ENCODE measurements around the gene RNF166.

Gene RNF166

DNA sequence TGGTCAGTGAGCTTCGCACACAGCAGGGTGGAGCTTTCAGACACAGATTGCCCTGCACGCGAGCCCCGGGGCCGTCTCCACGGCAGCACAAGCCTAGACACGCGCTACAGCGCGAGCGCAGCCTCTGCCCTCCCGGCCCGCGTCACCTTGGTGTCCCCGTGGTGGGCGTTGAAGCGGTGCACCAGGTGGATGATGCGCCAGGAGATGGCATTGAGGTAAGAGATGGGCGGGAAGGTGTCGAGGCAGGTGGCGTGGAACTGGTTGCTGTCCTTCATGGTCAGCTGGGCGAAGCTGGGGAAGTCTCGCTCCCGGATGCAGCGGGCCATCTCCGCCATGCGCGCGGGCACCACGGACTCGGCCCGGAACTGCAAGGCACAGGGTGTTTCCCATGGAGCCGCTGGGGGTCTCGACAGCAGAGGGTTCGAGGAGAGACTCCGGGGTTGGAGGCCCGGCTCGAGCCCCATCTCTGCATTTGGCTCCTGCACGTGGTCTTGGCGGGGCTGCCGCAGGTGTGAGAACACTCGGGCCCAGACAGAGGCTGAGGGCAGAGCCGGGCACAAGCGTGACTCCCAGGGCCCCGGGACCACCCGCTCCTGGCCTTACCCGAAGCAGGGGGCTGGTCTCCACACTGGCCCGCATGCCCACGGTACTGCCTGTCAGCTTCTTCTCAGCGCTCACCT is 51.0 kb downstream of the RNF166 start:
- peaks cover 4% of the 10 kb centered on the region for H3K4me1 ChIP-seq (ENCODE audit: control insufficient read depth, low read depth, low read length)
- no peak overlapping the region for H3K9ac ChIP-seq (ENCODE audit: low read length)
- H3K9me3 ChIP-seq (ENCODE audit: control insufficient read depth, low read depth, low read length): no peaks in the 10 kb centered on the region
- H3K27ac ChIP-seq (ENCODE audit: low read length): no peak overlapping the region
- peaks cover 10% of the 10 kb centered on the region for H3K36me3 ChIP-seq (ENCODE audit: control insufficient read depth, low read depth, low read length)
- no peak overlapping the region for H3K4me3 ChIP-seq (ENCODE audit: low read length)
- no peaks in the 10 kb centered on the region for H3K27me3 ChIP-seq (ENCODE audit: control insufficient read depth, insufficient read depth, low read length)

DNA sequence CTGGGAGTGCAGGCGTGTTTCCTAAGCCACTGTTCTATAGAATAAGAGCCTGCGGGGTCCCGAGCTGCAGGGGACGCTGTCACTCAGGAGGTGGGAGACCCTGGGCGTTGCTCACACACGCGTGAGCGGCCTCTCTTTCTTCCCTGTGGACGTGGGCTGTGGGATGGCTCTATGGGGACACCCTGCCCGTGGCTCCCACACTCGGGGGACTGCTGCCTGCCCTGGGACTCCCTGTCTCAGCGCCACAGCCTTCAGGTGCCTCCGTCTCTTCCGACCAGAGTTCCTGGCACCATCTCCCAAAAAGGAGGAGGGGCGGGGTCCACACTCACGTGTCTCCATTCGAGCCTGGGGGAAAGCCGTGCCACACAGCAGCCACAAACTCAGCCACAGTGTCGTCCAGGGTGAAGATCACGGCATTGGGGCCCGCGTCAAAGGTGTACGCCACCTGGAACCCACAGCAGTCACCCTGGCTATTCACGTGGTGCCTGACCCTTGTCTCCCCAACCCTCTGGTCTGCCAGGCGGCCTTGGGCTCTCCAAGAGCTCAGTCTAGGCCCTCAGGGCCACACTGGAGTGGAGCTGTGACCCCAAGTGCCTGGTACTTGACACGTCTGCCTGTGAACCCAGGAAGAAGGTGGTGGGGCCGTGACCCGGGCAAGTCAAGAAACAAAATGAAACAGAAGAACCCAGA is 51.7 kb downstream of the RNF166 start:
- Histone ChIP-seq H3K9ac (ENCODE audit: low read length) (no peak overlapping the region), H3K4me1 (ENCODE audit: control insufficient read depth, low read depth, low read length) (peaks cover 4% of the 10 kb centered on the region), H3K9me3 (ENCODE audit: control insufficient read depth, low read depth, low read length) (no peaks in the 10 kb centered on the region), H3K4me3 (ENCODE audit: low read length) (no peak overlapping the region), H3K27me3 (ENCODE audit: control insufficient read depth, insufficient read depth, low read length) (no peaks in the 10 kb centered on the region), H3K27ac (ENCODE audit: low read length) (no peak overlapping the region), H3K36me3 (ENCODE audit: control insufficient read depth, low read depth, low read length) (peaks cover 10% of the 10 kb centered on the region)

DNA sequence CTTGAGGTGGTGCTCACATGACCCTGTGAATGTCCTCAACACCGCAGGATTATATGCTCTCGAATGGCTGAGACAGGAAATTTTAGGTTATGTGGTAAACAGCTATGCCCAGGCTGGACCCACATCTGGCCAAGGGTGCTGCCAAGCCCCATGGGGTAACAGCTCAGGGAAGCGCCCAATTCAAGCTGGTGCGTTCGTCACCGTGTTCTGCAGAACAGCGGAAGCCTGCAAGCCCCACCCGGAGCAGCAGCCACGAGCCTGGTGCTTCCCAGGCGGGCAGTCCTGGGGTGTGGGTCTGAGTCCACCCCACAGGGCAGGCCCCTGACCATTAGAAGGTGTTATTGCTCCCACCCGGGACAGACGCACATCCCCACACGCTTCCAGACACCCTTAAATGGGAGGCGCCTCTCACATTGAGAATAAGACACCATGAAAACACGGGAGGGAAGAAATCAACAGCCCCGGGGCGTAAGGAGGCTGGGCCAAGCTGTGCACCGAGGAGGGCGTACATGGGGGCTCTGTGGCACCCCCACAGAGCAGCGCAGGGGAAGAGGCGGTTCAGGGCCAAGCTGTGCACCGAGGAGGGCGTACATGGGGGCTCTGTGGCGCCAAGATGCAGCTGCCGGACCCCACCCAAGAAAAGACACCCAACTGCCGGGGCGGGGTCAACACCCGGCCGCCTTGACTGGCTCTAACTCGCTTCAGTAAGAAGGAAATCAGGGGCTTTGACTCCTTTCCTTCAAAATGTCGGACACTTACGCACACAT is 52.4 kb downstream of the RNF166 start:
- Histone ChIP-seq H3K27me3 (ENCODE audit: control insufficient read depth, insufficient read depth, low read length) (no peaks in the 10 kb centered on the region), H3K27ac (ENCODE audit: low read length) (no peak overlapping the region), H3K9ac (ENCODE audit: low read length) (no peak overlapping the region), H3K4me1 (ENCODE audit: control insufficient read depth, low read depth, low read length) (peaks cover 4% of the 10 kb centered on the region), H3K9me3 (ENCODE audit: control insufficient read depth, low read depth, low read length) (no peaks in the 10 kb centered on the region), H3K36me3 (ENCODE audit: control insufficient read depth, low read depth, low read length) (peaks cover 10% of the 10 kb centered on the region), H3K4me3 (ENCODE audit: low read length) (no peak overlapping the region)

DNA sequence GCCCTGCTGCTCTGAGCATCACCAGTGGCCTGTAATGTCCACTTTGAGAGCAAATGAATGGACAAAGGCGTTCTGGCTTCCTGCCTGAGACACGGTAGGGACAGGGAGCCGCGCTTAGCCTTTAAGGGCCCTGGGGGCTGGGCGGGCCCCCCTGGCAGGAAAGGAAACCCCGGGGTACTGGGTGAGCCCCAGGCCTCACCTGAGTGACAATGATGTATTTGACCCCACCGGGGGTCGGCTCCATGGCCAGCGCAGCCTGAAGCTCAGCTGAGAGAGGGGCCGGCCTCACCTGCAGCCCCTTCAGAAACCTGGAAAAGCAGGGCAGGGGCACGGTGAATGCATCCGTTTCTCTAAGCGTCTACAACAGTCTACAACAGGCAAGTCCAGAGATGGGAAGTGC is 53.1 kb downstream of the RNF166 start:
- Histone ChIP-seq H3K27ac (ENCODE audit: low read length) (no peak overlapping the region), H3K36me3 (ENCODE audit: control insufficient read depth, low read depth, low read length) (peaks cover 10% of the 10 kb centered on the region), H3K9ac (ENCODE audit: low read length) (no peak overlapping the region), H3K9me3 (ENCODE audit: control insufficient read depth, low read depth, low read length) (no peaks in the 10 kb centered on the region), H3K4me1 (ENCODE audit: control insufficient read depth, low read depth, low read length) (peaks cover 4% of the 10 kb centered on the region), H3K4me3 (ENCODE audit: low read length) (no peak overlapping the region), H3K27me3 (ENCODE audit: control insufficient read depth, insufficient read depth, low read length) (no peaks in the 10 kb centered on the region)

DNA sequence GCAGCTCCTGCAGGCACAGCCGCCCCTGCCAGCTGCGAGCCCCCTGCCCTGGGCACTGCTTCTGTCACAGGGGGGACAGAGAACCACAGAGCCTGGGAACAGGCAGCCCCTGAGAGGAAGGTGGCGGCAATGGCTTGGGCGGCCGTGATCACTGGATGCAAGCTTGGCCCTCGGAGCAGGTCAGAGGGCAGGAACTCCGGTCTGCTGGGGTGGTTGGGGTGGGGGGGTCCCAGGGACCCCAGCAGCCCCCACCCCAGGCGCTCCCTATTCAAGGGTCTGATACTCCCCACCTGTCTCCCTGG is 53.5 kb downstream of the RNF166 start:
- no peak overlapping the region for H3K27ac ChIP-seq (ENCODE audit: low read length)
- H3K9ac ChIP-seq (ENCODE audit: low read length): no peak overlapping the region
- H3K36me3 ChIP-seq (ENCODE audit: control insufficient read depth, low read depth, low read length): peaks cover 10% of the 10 kb centered on the region

DNA sequence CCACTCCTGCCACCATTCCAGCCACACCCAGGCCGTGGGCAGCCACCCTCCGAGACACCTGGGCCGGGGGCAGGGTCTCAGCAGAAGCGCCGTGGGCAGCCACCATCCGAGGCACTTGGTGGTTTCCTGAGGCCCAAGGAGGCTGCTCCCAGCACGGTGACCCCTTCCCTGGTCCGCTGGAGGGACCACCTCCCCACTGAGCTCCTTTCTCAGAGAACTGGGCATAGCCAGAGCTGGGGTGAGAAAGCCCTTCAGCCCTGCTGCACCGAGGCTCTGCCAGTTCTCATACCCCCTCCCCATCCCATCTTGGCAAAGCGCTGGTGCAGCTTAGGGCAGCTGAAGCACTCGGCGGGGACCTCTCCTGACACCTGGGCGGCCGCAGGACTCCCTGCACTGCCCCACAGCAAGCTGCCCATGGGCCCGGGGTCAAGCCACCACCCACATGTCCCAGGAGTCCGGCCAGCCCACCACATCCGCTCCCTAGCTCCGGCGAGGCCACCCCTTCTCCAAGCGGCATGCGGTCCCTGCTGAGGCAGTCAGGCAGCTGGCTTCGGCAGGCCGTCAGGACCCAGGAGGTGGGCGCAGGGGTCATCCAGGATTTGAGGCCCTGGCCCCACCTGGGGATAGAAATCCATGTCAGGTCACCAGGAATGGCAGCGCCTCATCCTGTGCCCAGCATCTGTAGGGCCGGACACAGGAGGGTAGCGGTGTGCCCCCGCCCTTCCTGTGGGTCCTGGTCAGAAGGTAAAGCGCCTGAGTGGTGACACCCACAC is 54.0 kb downstream of the RNF166 start:
- no peak overlapping the region for H3K4me3 ChIP-seq (ENCODE audit: low read length)
- no peaks in the 10 kb centered on the region for H3K9me3 ChIP-seq (ENCODE audit: control insufficient read depth, low read depth, low read length)
- no peak overlapping the region for H3K9ac ChIP-seq (ENCODE audit: low read length)
- no peak overlapping the region for H3K27ac ChIP-seq (ENCODE audit: low read length)
- H3K4me1 ChIP-seq (ENCODE audit: control insufficient read depth, low read depth, low read length): peaks cover 4% of the 10 kb centered on the region
- H3K36me3 ChIP-seq (ENCODE audit: control insufficient read depth, low read depth, low read length): peaks cover 10% of the 10 kb centered on the region
- H3K27me3 ChIP-seq (ENCODE audit: control insufficient read depth, insufficient read depth, low read length): no peaks in the 10 kb centered on the region

More for the DNA sequence above, 53.5 kb downstream of the RNF166 start:
- Histone ChIP-seq H3K27me3 (ENCODE audit: control insufficient read depth, insufficient read depth, low read length) (no peaks in the 10 kb centered on the region), H3K4me1 (ENCODE audit: control insufficient read depth, low read depth, low read length) (peaks cover 4% of the 10 kb centered on the region), H3K9me3 (ENCODE audit: control insufficient read depth, low read depth, low read length) (no peaks in the 10 kb centered on the region), H3K4me3 (ENCODE audit: low read length) (no peak overlapping the region)

DNA sequence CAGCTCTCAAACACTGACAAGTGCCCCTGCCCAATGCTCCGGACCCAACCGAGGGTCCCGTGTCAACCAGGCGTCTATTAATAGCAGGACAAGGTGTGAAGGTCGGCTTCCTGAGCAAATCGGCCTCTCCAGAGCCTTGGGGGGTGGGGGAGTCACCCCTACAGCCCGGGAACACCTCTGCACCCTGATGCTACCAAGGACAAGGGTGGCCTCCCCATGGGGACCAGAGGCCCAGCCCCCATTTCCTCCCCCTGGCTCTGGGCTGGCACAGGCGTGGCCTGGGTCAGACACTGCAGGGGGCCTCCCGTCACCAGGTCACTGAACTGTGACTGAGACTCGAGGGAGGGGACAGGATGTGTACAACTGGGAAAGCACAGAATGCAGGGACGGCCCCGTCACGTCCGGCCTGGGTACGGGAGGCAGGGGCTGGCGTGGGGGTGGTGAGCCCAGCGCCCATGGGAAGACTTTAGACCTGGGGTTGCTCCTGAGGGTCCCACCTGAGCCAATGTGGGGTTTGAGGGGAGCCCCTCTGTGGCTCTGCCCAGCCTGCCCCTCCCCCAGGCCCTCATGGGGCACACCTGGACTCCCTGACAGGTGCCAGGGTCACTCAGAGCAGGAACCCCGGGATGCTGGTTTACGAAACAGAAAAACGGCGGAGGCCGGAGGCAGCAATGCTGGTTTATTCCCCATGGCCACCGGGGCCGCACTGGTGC is 54.8 kb downstream of the RNF166 start:
- H3K4me3 ChIP-seq (ENCODE audit: low read length): peak overlapping the region; percentile 90

DNA sequence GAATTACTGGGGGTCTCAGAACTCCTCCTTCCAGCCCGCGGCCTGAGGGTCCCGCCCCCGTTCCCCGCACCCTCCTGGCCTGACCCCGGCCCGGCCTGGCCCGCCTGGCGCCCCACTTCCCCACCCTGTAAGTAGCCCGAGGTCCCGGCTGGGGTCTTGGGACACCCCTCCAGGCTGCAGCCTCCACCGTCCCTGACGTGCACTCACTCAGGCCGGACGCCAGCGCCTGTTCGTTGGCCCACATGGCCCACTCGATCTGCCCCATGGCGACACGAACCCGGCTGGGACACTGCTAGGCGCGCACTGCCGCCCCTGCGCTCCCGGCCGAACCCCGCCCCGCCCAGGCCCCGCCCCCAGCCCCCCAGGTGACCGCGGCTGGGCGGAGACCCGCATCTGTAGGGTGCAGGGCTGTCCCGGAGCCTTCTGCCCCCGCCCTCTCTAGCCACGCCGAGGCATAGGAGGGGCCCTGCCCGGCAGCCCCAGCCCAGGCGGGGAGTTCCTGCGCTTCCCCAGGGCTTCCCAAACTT is 55.4 kb downstream of the RNF166 start, which contains the start of gene CYBA:
TSS of gene CYBA (minus strand) at position 305 of the 527 bp plus-strand sequence. CDS start at position 265, 40 bp downstream.
- no peaks in the 10 kb centered on the region for H3K9me3 ChIP-seq (ENCODE audit: control insufficient read depth, low read depth, low read length)
- H3K27me3 ChIP-seq (ENCODE audit: control insufficient read depth, insufficient read depth, low read length): no peaks in the 10 kb centered on the region
- H3K4me3 ChIP-seq (ENCODE audit: low read length): peak within 1 kb of the TSS; percentile 90
- H3K36me3 ChIP-seq (ENCODE audit: control insufficient read depth, low read depth, low read length): peaks cover 7% of the 10 kb centered on the region
- H3K4me1 ChIP-seq (ENCODE audit: control insufficient read depth, low read depth, low read length): peaks cover 4% of the 10 kb centered on the region
- H3K9ac ChIP-seq (ENCODE audit: low read length): peak within 1 kb of the TSS; percentile 76
- no peak within 1 kb of the TSS for H3K27ac ChIP-seq (ENCODE audit: low read length)

More for the DNA sequence above, 54.8 kb downstream of the RNF166 start:
- no peak overlapping the region for H3K27ac ChIP-seq (ENCODE audit: low read length)
- peak overlapping the region; percentile 76 for H3K9ac ChIP-seq (ENCODE audit: low read length)
- no peaks in the 10 kb centered on the region for H3K9me3 ChIP-seq (ENCODE audit: control insufficient read depth, low read depth, low read length)
- H3K27me3 ChIP-seq (ENCODE audit: control insufficient read depth, insufficient read depth, low read length): no peaks in the 10 kb centered on the region
- peaks cover 10% of the 10 kb centered on the region for H3K36me3 ChIP-seq (ENCODE audit: control insufficient read depth, low read depth, low read length)
- H3K4me1 ChIP-seq (ENCODE audit: control insufficient read depth, low read depth, low read length): peaks cover 4% of the 10 kb centered on the region

DNA sequence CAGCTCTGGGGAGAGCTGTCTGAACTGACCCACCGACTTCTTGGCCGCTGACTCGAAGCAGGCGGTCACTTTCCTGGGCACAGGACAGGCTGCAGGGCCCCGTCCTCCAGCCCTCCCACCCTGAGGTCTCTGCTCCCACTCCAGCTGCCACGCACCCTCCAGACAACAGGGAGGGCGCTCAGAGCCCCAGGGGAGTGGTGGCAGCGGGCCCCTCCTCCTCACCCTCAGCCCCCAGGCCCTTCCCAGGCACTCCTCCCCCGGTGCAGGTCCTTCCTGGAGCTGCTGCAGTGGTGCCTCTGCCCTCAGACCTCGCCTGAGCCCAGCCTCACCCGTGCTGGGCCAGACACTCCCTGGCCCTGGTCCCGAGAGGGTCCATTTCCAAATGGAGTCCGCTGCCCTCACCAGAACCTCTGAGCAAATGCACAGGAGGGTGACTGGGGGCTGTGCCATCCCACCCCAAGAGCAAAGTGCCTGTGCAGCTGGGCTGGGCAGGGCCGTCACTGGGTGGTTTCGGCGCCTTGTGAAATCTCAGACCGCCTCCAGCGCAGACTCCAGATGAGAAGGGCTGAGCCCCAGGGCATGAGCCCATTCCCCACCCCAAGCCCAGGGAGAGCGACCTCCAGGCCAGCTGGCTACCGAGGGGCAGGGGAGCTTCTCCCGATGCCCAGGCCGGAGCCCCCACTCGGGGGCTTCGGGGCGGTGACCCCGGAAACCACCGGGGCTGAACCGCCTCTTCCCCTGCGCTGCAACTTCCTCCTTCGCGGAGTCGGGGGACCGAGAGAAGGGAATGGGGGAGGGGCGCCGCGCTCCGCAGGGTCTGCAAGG is 56.1 kb downstream of the RNF166 start:
- H3K9me3 ChIP-seq (ENCODE audit: control insufficient read depth, low read depth, low read length): no peaks in the 10 kb centered on the region
- H3K27me3 ChIP-seq (ENCODE audit: control insufficient read depth, insufficient read depth, low read length): no peaks in the 10 kb centered on the region
- peaks cover 3% of the 10 kb centered on the region for H3K36me3 ChIP-seq (ENCODE audit: control insufficient read depth, low read depth, low read length)
- peaks cover 4% of the 10 kb centered on the region for H3K4me1 ChIP-seq (ENCODE audit: control insufficient read depth, low read depth, low read length)
- peak overlapping the region; percentile 76 for H3K9ac ChIP-seq (ENCODE audit: low read length)
- peak overlapping the region; percentile 90 for H3K4me3 ChIP-seq (ENCODE audit: low read length)
- H3K27ac ChIP-seq (ENCODE audit: low read length): no peak overlapping the region

All from iPS-18a (cell line).